HG02981 (cell line): ENCODE results near the gene EYS.
"Not testable (repeated sequence)": the region's sequence is repeated elsewhere in the genome, so short reads cannot be mapped to it uniquely, and the experiment has no call there.

ENCODE experiments used
- ATAC-seq: cut with Tn5 transposase; IDR thresholded peaks from one replicate; pipeline ENCODE4 v1.9.1; 2021; ENCODE audit warnings: mild to moderate bottlenecking, moderate library complexity; ENCODE audit not compliant: unreplicated experiment

EYS gene

GRCh38 chr6:64012351-64013001 is 1694.5 kb downstream of the EYS start:
- ATAC-seq = no peak

- ATAC-seq = no peak
Measured at GRCh38 chr6:64010666-64011065, 1696.4 kb downstream of the EYS start.

DNA sequence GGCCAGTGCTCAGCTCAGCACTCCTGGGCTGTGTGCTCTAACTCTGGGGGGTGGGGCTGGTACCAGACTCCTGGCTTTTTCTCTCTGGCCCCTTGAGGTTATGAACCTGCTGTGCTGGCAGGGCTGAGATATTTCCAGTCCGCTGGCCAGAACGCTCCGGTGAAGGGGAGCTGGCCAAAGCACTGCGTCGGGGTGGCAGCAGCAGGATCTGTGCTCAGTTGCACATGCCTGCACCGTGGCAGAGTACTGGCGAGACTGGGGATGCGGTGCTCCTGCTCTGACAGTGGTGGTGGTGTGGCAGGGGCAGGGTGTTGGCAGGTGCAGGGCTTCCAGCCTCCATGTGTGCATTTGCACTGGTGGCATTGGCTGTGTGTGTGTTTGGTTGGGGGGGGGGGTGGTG is 1697.0 kb downstream of the EYS start:
- no peak for ATAC-seq

- no peak for ATAC-seq
Measured at GRCh38 chr6:64006246-64006645, 1700.8 kb downstream of the EYS start.

DNA sequence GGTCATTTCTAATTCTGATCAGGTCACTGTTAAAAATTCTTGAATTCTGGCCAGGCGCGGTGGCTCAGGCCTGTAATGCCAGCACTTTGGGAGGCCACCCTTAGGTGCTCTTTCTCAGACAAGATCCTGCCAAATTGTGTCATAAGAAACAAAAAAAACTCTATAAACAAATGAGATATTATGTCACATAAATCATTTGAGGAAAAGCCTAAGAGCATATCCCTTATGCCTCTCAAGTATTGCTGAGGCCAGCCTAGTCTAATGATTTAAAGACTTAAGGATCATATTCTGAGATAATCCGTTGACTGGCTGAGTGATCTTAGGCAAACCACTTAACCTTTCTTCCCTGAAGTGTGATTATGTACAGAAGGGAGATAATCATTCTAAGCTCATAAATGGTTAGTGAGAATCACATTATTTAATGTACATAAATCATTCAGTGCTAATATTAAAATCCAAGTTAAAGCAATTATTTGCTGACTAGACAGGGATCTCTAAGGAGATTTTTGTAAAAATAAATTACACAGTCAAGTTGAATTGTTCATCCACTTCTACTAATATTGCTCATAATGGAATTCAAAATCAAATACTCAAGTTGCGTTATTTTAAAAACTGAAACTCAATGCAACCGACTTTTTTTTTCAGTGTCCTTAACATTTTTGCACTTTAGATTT is 1706.1 kb downstream of the EYS start:
- no peak for ATAC-seq

DNA sequence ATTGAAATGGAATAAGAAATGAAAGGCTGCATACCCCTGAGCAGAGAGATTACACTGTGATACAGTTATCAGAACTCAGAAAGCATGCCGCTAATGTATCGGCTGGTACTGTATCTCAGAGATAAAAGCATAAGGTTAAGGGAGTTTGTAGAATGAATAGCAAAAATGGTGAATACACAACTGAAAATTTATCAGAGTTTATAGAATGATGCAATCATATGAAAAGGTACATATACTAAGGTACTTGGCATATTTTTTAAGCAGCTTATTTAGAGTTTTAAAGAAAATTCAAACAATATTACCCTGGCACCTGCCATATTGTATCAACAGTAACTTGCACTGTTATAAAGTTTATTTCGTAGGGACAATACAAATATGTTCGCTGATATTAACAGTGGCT is 1707.4 kb downstream of the EYS start:
- ATAC-seq = no peak

DNA sequence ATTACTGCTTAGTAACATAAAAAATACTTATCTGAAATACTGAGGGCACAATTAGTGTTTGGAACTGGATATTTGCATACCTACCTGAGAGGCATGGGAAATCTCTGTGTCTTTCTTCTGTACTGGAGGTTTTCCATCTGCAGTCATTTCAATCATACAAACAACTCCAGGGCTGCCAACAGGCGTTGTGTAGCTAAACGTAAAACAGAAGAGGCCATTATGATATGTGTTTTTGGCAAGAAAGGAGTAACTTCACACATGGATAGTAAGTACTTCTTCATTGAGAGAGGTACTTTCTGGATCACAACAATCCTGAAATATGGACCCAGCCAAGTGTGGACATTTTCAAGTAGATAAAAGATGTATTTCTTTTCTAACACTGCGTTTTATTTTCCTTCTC is 1708.0 kb downstream of the EYS start:
- no peak for ATAC-seq

GRCh38 chr6:63997734-63998133 is 1709.3 kb downstream of the EYS start:
- no peak for ATAC-seq

GRCh38 chr6:63997221-63997620 is 1709.8 kb downstream of the EYS start:
- no peak for ATAC-seq

DNA sequence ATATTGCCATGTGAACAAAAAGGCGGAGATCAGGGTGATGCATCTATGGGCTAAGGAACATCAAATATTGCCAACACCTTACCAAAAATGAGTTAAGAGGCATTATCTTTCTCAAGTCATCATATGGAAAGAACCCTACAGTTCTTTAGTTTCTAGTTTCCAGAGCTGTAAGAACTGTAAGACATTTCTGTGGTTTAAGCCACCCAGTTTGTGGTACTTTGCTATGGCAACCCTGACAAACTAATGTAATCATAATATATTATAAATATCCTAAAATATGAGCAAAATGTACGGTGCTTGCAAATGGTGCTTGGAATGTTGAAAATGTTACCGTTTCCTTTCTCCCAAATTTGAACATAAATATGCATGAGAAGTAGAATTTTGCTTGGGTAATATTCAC is 1721.8 kb downstream of the EYS start:
- no peak for ATAC-seq

DNA sequence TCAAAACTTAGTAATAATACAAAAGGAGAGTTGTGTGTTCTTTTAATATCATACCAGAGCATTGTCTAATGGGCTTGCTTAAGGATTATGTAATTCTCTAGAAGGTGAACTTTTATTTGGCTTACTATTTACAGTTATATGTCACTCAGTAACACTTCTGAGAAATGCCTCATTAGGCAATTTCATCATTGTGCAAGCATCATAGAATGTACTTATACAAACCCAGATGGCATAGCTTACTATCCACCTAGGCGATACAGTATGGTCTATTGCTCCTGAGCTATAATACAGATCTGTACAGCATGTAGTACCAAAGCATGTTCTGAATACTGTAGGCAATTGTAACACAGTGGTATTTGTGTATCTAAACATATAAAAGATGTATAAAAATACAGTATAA is 1731.3 kb downstream of the EYS start:
- no peak for ATAC-seq

- no peak for ATAC-seq
Measured at GRCh38 chr6:63968650-63969049, 1738.4 kb downstream of the EYS start.

- ATAC-seq = no peak
Measured at GRCh38 chr6:63964366-63964765, 1742.7 kb downstream of the EYS start.

DNA sequence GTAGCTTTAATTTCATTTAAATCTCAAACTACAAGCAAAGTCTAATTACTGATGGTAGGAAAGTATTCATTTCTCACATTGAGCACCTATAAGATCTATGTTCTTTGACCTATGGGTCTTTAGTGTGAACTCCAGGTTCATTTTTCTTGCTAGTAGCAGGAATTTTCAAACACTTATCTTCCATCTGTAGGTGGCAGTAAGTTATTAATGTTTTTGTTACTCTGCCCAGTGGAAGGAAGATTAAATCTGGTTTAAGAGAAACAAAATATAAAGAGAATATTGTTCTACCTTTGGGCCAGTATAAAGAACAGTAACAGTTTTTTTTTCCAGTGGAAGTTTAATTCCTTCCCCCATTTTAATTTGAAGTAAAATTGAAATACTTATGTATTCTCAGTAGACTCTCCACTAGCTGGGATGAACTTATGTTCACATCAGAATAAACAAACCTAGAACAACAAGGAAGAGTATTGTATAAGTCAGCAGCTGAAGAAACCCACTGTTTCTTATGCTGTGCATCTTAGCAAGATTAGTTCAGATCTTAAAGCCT is 1743.2 kb downstream of the EYS start:
- no peak for ATAC-seq

DNA sequence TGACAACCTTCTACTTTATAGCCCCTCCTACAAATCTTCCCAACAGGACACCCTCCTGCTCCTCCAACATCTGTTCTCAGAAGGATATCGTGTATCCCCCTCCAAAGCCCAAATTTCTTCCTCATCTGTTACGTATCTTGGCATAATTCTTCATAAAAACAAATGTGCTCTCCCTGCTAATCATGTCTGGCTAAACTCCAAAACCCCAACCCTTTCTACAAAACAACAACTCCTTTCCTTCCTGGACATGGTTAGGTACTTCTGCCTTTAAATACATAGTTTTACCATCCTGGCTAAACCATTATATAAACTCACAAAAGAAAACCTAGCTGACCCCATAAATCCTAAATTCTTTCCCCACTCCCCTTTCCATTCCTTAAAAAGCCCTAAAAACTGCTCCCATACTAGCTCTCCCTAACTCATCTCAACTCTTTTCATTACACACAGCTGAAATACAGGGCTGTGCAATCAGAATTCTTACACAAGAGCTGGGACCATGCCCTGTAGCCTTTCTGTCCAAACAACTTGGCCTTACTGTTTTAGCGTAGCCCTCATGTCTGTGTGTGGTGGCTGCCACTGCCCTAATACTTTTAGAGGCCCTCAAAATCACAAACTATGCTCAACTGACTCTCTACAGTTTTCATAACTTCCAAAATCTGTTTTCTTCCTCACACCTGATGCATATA is 1753.5 kb downstream of the EYS start:
- not testable (repeated sequence) for ATAC-seq

- no peak for ATAC-seq
Measured at GRCh38 chr6:63947792-63948529, 1759.1 kb downstream of the EYS start.

GRCh38 chr6:63945987-63946386 is 1761.0 kb downstream of the EYS start:
- no peak for ATAC-seq

GRCh38 chr6:63943826-63944225 is 1763.2 kb downstream of the EYS start:
- no peak for ATAC-seq

- no peak for ATAC-seq
Measured at GRCh38 chr6:63941747-63942470, 1765.1 kb downstream of the EYS start.

DNA sequence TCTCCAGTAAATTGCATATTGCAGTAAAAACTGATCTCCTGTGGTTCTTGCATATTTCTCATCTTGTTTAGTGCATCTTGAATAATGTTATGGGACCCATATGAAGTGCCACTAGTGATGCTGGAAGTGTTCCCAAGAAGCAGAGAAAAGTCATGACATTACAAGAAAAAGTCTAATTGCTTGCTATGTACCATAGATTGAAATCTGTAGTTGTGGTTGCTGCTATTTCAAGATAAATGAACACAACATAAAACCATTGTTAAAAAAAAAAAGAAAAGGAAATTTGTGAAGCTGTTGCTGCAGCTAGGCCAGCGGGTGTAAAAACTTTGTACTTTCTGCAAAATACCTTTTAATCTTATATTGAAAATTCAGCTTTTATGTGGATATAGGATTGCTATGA is 1767.0 kb downstream of the EYS start:
- ATAC-seq = no peak

DNA sequence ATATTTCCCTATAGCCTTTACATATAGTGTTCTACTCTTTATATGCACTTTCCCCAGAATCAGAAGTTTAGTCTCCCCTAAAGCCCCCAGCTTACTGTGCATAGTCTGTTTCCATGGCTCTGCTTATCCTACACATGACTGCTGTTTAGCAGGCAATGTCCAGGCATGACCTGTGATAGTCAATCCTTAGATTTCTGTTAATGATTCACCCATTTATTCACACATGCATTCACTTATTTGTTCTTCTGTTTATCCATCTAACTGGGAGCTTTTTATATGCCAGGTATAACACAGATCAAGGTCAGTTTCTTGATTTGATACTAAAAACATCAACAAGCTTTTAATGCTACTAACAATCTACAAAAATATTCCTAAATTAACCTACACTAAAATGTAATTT is 1770.6 kb downstream of the EYS start:
- no peak for ATAC-seq
